SU-DHL-6 (cell line): ENCODE measurements around the gene CDC42BPA.
"Not testable (repeated sequence)": the region's sequence is repeated elsewhere in the genome, so short reads cannot be mapped to it uniquely, and the experiment has no call there.

ENCODE experiments used
- H2AFZ ChIP-seq: fragments of 200-600 bp; sonication (generic); 2 replicates; pipeline ENCODE4 v1.6.1; 2014; ENCODE audit warnings: low read depth, mild to moderate bottlenecking, moderate library complexity, mixed read lengths, antibody characterized with exemption, low read length; ENCODE audit not compliant: severe bottlenecking
- H3F3A ChIP-seq: fragments of 200-600 bp; shearing (Covaris generic); 2 replicates; pipeline ENCODE4 v1.6.0; 2016; ENCODE audit warnings: antibody characterized with exemption, mild to moderate bottlenecking; ENCODE audit not compliant: insufficient read depth
- H3K27ac ChIP-seq: fragments of 200-600 bp; sonication (generic); 2 replicates; pipeline ENCODE4 v1.5.1; 2016; ENCODE audit warnings: low read depth, mild to moderate bottlenecking, low read length, moderate library complexity, mixed read lengths
- H3K27me3 ChIP-seq: fragments of 200-600 bp; sonication (generic), shearing (Covaris generic); 2 replicates; pipeline ENCODE4 v1.6.0; 2014; ENCODE audit warnings: mild to moderate bottlenecking, low read length
- H3K36me3 ChIP-seq: fragments of 200-600 bp; sonication (generic); 2 replicates; pipeline ENCODE4 v1.6.1; 2014; ENCODE audit warnings: mild to moderate bottlenecking, low read length, mixed read lengths
- H3K4me2 ChIP-seq: fragments of 300-600, 200-600 bp; shearing (Covaris generic), sonication (generic); 2 replicates; pipeline ENCODE4 v1.6.0; 2014; ENCODE audit warnings: low read length, low read depth, mild to moderate bottlenecking; ENCODE audit not compliant: poor library complexity, severe bottlenecking
- H3K4me3 ChIP-seq: fragments of 200-600 bp; sonication (generic); 2 replicates; pipeline ENCODE4 v1.5.1; 2014; ENCODE audit warnings: antibody characterized with exemption, low read length, mild to moderate bottlenecking, mixed read lengths; ENCODE audit not compliant: insufficient read depth, poor library complexity, severe bottlenecking
- H3K79me2 ChIP-seq: fragments of 200-600 bp; sonication (generic); 2 replicates; pipeline ENCODE4 v1.6.1; 2014; ENCODE audit warnings: mild to moderate bottlenecking, low read length, moderate library complexity; ENCODE audit not compliant: insufficient read depth
- H3K9ac ChIP-seq: fragments of 200-600 bp; sonication (generic); 2 replicates; pipeline ENCODE4 v1.7.0; 2014; ENCODE audit warnings: mild to moderate bottlenecking, low read length
- H3K9me2 ChIP-seq: fragments of 200-600 bp; sonication (generic); replicated peaks from 2 replicates; pipeline ENCODE4 v1.6.1; 2014; ENCODE audit warnings: low read length; ENCODE audit not compliant: insufficient read depth
- H3K9me3 ChIP-seq: fragments of 200-600 bp; sonication (generic); 2 replicates; pipeline ENCODE4 v1.6.1; 2014; ENCODE audit warnings: low read length, mixed read lengths; ENCODE audit not compliant: insufficient read depth
- H4K20me1 ChIP-seq: fragments of 200-600 bp; sonication (generic); 2 replicates; pipeline ENCODE4 v1.6.1; 2014; ENCODE audit warnings: low read depth, mild to moderate bottlenecking, antibody characterized with exemption, low read length, moderate library complexity, mixed read lengths
- EZH2phosphoT487 ChIP-seq: fragments of 200-600 bp; sonication (generic), shearing (Covaris generic); conservative IDR thresholded peaks from 2 replicates; pipeline ENCODE4 v1.6.1; 2018; ENCODE audit warnings: mild to moderate bottlenecking, antibody characterized with exemption, low read length, moderate library complexity, mixed read lengths
- TF ChIP-seq, protein P1 (sequence below): fragments of 200-600 bp; sonication (generic); IDR thresholded peaks from one replicate; pipeline ENCODE4 v1.5.1; 2017; ENCODE audit warnings: antibody characterized with exemption, mild to moderate bottlenecking, low read length, moderate library complexity; ENCODE audit not compliant: insufficient read depth, poor library complexity, severe bottlenecking

The CDC42BPA gene

DNA sequence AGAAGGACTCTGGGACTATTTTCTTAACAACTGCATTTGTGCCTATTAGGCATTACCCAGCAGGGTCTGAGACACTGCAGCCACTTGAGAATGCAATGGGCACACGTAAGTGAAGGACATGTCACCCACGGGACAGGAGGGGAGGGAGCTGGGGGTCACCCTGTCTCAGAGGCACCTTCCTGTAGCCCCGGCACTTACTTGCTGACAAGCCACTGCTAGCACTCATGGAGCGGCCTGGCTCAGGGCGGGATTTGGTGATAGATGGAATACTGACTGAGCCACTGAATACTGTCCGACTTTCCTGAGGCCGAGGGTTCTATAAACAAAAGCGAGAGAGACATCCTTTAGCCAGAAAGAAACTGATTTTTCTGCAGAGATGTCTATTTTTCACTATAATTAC lies 313.5 kb downstream of the CDC42BPA start:
- Histone ChIP-seq H4K20me1 (no peaks in the 10 kb centered on the region), H3F3A (no peaks in the 10 kb centered on the region), H3K27me3 (no peaks in the 10 kb centered on the region), H3K9ac (no peak overlapping the region), H2AFZ (no peak overlapping the region), H3K36me3 (no peaks in the 10 kb centered on the region), H3K4me2 (no peak overlapping the region), H3K9me3 (no peaks in the 10 kb centered on the region), H3K9me2 (no peaks in the 10 kb centered on the region), H3K79me2 (no peaks in the 10 kb centered on the region), H3K4me3 (no peak overlapping the region), H3K27ac (no peak overlapping the region)
- TF ChIP-seq EZH2phosphoT487 = no peak
- TF ChIP-seq, protein P1, sequence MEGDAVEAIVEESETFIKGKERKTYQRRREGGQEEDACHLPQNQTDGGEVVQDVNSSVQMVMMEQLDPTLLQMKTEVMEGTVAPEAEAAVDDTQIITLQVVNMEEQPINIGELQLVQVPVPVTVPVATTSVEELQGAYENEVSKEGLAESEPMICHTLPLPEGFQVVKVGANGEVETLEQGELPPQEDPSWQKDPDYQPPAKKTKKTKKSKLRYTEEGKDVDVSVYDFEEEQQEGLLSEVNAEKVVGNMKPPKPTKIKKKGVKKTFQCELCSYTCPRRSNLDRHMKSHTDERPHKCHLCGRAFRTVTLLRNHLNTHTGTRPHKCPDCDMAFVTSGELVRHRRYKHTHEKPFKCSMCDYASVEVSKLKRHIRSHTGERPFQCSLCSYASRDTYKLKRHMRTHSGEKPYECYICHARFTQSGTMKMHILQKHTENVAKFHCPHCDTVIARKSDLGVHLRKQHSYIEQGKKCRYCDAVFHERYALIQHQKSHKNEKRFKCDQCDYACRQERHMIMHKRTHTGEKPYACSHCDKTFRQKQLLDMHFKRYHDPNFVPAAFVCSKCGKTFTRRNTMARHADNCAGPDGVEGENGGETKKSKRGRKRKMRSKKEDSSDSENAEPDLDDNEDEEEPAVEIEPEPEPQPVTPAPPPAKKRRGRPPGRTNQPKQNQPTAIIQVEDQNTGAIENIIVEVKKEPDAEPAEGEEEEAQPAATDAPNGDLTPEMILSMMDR = no peak

DNA sequence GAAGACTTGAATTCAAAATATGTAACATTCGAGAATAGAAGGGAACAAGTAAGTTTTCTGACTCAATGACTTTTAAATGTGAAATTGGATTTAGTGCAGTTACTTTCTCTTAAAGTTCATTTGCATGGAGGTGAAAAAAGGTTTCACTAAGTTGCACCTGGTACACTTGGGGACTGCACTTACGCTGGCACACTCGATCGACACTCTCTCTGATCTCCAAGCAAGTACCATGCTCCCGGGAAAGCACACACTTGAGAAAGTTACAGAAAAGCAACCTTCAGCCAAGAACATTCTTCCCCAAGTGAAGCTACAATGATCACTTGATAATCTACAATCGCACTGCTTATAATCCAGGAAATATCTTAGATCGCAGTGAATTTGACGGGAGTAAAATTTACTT lies 315.1 kb downstream of the CDC42BPA start:
- no peaks in the 10 kb centered on the region for H3K9me3 ChIP-seq
- TF ChIP-seq EZH2phosphoT487 = no peak
- TF ChIP-seq, protein P1 = no peak
- H3F3A ChIP-seq = no peaks in the 10 kb centered on the region
- H3K79me2 ChIP-seq = no peaks in the 10 kb centered on the region
- H4K20me1 ChIP-seq = no peaks in the 10 kb centered on the region
- no peak overlapping the region for H2AFZ ChIP-seq
- no peak overlapping the region for H3K4me3 ChIP-seq
- no peaks in the 10 kb centered on the region for H3K9me2 ChIP-seq
- no peak overlapping the region for H3K4me2 ChIP-seq
- no peaks in the 10 kb centered on the region for H3K36me3 ChIP-seq
- H3K27ac ChIP-seq = no peak overlapping the region
- H3K9ac ChIP-seq = no peak overlapping the region
- H3K27me3 ChIP-seq = no peaks in the 10 kb centered on the region

DNA sequence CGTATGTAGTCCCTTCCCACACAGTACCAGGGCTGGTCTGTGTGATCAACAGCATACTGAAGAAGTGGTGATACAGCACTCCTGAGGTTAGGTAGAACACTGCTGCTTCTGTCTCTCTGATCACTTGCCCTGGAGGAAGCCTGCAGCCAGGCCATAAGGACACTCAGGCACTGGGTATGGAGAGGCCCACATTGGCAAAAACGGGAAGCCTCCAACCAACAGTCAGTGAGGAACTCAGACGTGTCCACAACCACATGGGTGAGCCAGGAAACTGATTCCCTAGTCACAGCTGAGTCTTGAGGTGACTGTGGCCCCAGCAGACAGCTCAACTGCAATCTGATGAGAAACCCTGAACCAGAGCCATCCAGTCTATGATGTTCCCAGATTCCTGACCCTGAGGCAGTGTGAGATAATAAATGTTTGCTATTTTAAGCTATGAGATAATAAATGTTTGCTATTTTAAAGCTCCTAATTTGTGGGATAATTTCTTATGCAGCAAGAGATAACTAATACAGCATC lies 315.7 kb downstream of the CDC42BPA start:
- Histone ChIP-seq H2AFZ (no peak overlapping the region), H3K4me2 (no peak overlapping the region), H3K27me3 (no peaks in the 10 kb centered on the region), H3K9ac (no peak overlapping the region), H3K36me3 (no peaks in the 10 kb centered on the region), H3F3A (no peaks in the 10 kb centered on the region), H3K4me3 (no peak overlapping the region), H3K9me2 (no peaks in the 10 kb centered on the region), H3K79me2 (no peaks in the 10 kb centered on the region), H4K20me1 (no peaks in the 10 kb centered on the region), H3K9me3 (no peaks in the 10 kb centered on the region), H3K27ac (no peak overlapping the region)
- TF ChIP-seq, protein P1 = no peak
- TF ChIP-seq EZH2phosphoT487 = no peak

DNA sequence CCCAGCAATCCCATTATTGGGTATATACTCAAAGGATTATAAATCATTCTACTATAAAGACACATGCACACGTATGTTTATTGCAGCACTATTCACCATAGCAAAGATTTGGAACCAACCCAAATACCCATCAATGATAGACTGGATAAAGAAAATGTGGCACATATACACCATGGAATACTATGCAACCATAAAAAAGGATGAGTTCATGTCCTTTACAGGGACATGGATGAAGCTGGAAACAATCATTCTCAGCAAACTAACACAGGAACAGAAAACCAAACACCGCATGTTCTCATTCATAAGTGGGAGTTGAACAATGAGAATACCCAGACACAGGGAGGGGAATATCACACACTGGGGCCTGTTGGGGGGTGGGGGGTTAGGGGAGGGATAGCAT lies 318.7 kb downstream of the CDC42BPA start:
- H3K9ac ChIP-seq, H3K27me3 ChIP-seq, H3K4me2 ChIP-seq, H2AFZ ChIP-seq, H3K9me3 ChIP-seq, H3K36me3 ChIP-seq, H3K27ac ChIP-seq, H3K4me3 ChIP-seq, H3F3A ChIP-seq, H3K9me2 ChIP-seq, H3K79me2 ChIP-seq, H4K20me1 ChIP-seq: not testable (repeated sequence)
